ENCODE data around the gene KRTAP4-9. TPM values are rescaled to one million over a fixed set of nuclear protein-coding genes. Genes with fewer than 3 reads are reported as not detected.
"Not testable (repeated sequence)": the region's sequence is repeated elsewhere in the genome, so short reads cannot be mapped to it uniquely, and the experiment has no call there.

Gene KRTAP4-9
- total RNA-seq, 1 experiment from 2014 or later = not detected

DNA sequence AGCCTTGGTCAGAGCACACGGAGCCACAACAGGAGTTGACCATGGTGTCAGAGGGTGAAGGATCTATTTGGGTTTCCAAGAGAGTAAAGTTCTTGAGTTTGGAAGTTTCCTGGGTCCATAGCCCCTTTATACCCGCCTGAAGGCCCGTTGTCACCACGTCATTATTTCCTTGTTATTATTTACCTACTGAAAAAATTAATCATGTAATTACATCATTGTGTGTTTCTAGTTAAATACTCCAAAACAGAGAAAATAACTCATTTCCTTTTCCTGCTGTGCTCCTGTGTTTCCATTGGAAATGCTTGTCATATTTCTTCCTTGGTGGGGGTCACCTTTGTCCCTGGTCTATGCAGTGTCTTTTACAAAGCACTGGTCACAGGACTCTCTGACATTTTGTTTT is 7.1 kb upstream of the KRTAP4-9 start, which contains the start of gene KRTAP4-8:
KRTAP4-8 (minus strand) TSS at position 101 of the 400 bp plus-strand sequence; CDS start at position 43, 58 bp downstream.
- DNase-seq (ENCODE audit: low read depth) = no peak

DNA sequence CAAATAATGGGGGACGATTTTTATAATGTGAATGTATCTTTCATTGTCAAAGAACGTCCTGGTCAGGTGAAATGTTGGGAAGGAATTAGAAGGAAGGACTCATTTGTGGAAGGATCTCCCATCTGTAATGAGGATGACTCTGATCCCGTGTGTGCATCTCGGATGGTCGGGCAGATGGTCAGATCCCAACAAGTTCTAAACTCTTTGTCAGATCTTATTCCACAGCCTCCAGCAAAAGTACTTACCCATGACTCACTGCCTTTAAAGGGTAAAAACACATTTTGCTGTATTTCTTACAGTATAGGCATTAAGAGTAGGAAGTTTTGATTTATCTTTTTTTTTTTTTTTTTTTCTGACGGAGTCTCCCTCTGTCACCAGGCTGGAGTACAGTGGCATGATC is 6.7 kb upstream of the KRTAP4-9 start:
- peak; percentile 85 for DNase-seq (ENCODE audit: low read depth)

DNA sequence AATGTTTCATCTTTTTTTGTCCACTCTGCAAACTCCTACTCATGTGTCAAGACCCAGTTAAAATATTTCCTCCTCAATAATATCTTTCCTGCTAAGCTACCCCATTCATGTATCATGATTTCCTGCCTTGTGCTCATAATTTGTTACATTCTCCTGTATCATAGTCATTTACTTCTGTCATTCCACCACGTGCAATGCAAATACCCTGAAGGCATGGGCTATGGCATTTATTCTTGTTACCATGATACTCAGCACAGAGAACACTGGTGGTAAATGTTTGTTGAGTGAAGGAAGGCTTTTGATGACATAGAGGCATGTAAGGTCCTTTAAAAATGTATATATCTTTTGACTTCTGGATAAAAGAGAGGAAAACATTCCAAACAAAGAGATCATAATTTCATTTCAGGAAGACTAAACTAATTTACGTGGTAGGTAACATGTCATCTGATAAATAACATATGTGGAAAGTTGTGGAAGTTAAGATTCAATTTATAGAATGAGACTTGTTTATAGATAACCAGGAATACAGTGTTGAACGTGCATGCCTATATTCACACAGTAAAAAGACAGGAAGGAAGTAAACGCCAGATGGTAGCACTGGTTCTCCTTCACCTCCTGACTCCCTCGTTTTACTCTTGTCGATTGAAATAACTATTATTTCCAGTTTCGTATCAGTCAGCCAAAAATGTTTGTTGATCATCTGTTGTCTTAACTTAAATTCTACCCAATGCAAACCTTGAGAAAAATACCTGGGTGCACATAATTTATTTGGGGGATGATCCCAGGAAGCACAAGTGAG is 5.3 kb upstream of the KRTAP4-9 start:
- peak; percentile 89 for DNase-seq (ENCODE audit: low read depth)

DNA sequence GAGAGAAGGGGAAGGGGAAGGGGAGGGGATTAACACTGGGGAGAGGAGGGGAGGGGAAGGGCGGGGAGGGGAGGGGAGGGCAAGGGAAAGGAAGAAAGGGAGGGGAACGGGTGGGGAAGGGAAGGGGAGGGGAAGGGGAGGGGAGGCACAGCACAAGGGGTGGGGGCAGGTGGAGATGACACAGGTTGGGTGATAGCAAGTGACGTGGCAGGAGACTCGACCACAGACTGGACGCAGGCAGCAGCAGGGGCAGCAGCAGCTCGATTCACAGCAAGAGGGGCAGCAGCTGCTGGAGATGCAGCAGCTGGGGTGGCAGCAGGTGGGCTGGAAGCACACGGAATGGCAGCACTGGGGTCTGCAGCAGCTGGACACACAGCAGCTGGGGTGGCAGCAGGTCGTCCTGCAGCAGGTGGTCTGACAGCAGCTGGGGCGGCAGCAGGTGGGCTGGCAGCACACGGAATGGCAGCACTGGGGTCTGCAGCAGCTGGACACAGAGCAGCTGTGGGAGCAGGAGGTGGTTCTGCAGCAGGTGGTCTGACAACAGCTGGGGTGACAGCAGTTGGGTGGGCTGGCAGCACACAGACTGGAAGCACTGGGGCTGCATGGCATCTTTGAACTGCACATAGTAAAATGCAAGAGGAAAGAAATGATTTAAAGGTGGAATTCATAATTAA is 3.5 kb upstream of the KRTAP4-9 start, which contains the start of gene KRTAP4-16:
KRTAP4-16 (minus strand) TSS at position 624 of the 674 bp plus-strand sequence; CDS start at position 624, 0 bp downstream.
- no peak for DNase-seq (ENCODE audit: low read depth)

DNA sequence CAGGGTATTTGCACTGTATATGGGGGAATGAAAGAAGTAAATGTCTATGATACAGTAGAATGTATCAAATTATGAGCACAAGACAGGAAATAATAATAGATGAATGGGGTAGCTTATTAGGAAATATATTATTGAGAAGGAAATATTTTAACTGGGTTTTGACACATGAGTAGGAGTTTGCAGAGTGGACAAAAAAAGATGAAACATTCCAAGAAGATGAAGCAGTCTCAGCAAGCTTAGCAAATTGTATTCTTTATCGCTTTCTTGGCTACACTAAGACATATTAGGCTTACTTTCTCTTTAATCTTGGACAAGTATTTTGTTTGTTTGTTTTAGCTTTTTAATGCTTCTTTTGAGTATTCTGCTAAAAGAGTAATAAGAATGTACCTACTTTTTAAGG is 1.3 kb upstream of the KRTAP4-9 start:
- no peak for DNase-seq (ENCODE audit: low read depth)

DNA sequence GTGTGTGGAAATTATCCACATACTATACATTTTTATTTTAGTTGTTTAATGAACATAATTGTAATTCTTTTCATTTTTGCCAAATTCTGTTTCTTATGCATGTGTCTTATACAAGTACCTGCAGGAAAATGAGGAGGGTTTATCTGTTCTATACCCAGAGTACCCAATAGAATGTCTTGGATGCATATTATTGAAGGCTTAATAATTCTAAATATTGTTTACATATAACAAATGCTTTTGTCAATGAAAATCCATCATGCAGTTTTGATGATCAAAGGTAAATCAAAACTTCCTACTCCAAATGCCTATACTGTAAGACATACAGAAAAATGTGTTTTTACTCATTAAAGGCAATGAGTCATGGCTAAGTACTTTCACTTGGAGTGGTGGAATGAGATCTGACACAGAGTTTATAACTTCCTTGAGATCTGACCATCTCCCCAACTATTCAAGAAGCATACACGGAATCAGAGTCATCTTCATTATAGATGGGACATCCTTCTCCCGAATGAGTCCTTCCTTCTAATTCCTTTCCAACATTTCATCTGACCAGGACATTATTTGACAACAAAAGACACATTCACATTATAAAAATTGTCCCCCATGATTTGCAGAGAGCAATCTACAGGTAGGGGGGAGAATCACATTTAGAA is 677 bp upstream of the KRTAP4-9 start:
- DNase-seq (ENCODE audit: low read depth) = peak; percentile 64

DNA sequence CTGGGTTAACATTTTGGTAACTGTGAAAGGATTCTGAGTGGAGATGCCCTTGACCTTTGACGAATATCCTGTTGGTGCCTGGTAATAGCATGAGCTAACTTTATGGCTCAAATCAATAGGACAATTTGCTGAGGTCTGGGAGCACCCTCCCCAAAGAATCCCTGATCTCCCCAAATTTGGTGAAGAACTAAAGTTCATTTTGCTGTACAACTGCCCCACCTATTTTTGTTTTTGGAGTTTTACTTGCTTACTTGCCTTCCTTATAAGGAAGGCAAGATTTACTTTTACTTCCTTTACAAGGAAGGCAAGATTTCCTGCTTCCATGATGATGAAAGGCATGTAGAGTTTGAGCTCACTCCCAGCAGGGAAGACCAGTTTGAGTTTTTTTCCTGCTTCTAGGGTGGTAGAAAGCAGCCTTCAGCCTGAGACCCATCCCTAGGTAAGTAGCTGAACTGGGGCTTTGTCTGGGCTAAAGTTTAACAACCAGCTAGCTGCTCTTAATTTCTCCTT is 2.8 kb downstream of the KRTAP4-9 start:
- peak; percentile 57 for DNase-seq (ENCODE audit: low read depth)

DNA sequence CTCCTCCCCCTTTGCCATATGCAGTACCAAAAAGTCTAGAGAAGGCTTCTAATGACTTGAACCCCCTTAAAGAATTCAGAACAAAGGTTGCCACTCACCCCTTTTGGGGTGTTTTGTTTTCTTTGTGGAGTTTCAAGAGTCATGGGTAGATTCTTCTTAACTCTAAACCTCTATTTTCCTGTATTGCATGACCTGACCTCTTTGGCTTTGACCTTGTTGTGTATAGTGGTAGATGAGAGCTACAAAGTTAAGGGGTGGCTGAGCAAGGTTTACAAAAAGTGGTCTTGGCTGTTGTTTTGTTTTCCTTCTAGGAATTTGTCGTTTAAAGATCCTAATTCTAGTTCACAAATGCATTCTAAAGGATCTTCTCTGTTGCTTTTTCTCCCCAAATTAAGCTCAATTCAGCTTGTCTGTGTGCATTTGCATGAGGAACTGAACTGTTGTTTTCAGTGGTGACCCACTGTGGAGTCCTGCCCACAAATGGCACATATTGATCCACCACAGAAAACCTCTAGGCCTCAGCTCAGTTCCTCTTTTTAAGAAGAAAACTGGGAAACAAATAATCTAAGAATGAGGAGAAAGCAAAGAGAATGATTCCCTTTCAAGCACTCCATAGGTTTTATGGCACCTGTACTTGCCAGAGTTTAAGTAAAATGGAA is 3.7 kb downstream of the KRTAP4-9 start:
- not testable (repeated sequence) for DNase-seq (ENCODE audit: low read depth)

DNA sequence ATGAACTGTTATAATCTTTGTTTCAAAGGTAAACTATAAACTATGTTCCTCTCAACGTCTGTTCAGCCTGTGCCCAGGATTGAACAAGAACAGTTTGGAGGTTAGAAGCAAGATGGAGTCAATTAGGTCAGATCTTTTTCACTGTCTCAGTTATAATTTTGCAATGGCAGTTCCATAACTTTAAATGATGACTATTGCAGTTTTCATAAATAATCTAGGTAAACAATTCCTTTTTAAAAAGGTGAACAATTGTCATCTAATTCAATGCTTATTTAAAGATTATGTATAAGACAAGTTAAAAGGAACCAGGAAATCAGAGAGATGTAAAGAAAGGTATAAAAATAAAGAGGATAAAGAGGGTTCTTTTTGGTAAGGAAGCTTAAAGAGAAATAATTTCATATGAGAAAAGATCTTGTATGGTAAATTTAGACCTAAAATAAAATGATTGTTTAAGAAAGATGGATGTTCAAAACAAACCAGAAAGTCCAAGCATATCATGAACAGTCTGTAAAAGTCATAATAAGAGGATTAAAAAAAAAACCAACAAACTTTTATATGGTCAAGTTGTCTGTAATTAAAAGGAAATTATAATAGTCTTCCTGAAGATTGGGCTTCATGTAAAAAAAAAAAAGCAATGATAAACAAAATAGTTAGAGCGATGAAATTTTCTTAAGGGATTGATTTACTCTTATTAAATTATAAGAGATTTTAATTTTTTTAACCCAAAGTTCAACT is 6.1 kb downstream of the KRTAP4-9 start:
- no peak for DNase-seq (ENCODE audit: low read depth)

DNA sequence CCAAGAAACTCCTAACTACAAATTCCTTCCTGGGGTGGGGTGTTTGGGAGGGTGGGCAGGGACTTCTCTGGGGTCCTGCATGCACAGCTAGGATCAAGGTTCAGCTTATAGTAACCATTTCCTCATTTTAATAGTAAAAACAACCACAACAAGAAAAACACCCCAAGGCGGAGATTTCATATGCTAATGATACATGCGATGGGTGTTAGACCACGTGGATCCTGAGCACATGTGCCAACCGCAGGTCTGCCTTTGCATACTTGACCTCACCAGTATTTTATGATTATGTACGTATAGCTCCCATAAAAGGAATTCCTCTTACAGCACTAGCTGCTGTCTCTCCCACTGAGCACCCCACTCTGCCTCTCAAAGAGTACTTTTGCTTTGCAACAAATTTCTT is 11.1 kb downstream of the KRTAP4-9 start:
- DNase-seq (ENCODE audit: low read depth) = no peak

DNA sequence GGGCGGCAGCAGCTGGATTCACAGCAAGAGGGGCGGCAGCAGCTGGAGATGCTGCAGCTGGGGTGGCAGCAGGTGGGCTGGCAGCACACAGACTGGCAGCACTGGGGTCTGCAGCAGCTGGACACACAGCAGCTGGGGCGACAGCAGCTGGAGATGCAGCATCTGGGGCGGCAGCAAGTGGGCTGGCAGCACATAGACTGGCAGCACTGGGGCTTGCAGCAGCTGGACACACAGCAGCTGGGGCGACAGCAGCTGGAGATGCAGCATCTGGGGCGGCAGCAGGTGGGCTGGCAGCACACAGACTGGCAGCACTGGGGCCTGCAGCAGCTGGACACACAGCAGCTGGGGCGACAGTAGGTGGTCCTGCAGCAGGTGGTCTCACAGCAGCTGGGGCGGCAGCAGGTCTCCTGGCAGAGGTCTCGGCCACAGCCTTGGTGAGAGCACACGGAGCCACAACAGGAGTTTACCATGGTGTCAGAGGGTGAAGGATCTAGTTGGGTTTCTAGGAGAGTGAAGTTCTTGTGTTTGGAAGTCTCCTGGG is 12.7 kb downstream of the KRTAP4-9 start, which contains the start of gene KRTAP4-11:
KRTAP4-11 (minus strand) TSS at position 528 of the 541 bp plus-strand sequence; CDS start at position 470, 58 bp downstream.
- not testable (repeated sequence) for DNase-seq (ENCODE audit: low read depth)

DNA sequence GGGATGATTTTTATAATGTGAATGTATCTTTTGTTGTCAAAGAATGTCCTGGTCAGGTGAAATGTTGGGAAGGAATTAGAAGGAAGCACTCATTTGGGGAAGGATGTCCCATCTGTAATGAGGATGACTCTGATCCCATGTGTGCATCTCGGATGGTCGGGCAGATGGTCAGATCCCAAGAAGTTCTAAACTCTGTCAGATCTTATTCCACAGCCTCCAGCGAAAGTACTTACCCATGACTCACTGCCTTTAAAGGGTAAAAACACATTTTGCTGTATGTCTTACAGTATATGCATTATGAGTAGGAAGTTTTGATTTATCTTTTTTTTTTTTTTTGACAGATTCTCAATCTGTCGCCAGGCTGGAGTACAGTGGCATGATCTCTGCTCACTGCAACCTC is 13.5 kb downstream of the KRTAP4-9 start:
- DNase-seq (ENCODE audit: low read depth) = peak; percentile 74

DNA sequence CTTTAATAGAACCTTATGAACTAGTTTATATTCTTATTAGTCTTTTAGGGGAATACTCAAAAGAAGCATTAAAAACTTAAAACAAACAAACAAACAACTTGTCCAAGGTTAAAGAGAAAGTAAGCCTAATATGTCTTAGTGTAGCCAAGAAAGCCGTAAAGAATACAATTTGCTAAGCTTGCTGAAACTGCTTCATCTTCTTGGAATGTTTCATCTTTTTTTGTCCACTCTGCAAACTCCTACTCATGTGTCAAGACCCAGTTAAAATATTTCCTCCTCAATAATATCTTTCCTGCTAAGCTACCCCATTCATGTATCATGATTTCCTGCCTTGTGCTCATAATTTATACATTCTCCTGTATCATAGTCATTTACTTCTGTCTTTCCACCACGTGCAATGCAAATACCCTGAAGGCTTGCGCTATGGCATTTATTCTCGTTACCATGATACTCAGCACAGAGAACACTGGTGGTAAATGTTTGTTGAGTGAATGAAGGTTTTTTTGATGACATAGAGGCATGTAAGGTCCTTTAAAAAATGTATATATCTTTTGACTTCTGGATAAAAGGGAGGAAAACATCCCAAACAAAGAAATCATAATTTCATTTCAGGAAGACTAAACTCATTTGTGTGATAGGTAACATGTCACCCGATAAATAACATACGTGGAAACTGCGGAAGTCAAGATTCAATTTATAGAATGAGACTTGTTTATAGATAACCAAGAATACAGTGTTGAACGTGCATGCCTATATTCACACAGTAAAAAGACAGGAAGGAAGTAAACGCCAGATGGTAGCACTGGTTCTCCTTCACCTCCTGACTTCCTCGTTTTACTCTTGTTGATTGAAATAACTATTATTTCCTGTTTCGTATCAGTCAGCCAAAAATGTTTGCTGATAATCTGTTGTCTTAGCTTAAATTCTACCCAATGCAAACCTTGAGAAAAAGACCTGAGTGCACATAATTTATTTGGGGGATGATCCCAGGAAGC is 14.8 kb downstream of the KRTAP4-9 start:
- peak; percentile 36 for DNase-seq (ENCODE audit: low read depth)

DNA sequence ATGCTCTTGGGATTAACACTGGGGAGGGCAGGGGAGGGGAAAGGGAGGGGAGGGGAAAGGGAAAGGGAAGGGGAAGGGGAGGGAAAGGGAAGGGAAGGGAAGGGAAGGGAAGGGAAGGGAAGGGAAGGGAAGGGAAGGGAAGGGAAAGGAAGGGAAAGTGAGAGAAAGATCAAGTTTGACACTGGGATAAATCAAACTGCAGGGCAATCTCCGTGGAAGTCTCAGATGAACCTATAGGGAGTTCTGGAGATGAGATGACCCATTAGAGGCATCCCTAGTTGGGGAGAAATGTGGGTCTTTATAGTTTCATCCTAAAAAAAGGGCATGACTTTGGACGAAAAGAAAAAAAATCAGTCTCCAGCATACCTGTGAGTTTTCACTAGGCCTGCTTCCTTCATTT is 16.6 kb downstream of the KRTAP4-9 start:
- DNase-seq (ENCODE audit: low read depth) = no peak

DNA sequence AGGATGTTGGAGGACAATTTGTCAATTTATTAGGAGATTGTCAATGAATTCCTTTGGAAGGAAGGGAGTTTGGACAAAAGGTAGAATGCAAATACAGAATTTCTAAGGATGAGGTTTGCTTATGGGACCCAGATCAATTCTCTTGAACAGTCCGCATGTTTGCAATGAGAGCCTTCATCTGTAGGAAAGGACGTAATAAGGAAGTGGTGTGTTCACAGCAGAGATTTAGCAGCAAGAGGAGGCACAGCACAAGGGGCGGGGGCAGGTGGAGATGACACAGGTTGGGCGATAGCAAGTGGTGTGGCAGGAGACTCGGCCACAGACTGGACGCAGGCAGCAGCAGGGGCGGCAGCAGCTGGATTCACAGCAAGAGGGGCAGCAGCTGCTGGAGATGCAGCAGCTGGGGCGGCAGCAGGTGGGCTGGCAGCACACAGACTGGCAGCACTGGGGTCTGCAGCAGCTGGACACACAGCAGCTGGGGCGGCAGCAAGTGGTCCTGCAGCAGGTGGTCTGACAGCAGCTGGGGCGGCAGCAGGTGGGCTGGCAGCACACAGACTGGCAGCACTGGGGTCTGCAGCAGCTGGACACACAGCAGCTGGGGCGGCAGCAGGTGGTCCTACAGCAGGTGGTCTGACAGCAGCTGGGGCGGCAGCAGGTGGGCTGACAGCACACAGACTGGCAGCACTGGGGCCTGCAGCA is 18.3 kb downstream of the KRTAP4-9 start:
- DNase-seq (ENCODE audit: low read depth) = not testable (repeated sequence)

DNA sequence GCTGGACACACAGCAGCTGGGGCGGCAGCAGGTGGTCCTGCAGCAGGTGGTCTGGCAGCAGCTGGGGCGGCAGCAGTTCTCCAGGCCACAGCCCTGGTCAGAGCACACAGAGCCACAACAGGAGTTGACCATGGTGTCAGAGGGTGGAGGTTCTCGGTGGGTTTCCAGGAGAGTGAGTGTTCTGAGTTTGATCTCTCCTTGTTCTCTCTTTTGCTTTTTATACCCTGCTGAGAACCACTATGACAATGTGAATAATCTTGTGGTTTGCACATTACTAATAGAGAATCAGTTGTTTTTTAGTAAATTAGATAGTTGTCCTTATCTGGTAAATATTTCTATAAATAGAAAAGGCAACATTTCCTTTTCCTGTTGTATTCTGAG is 18.8 kb downstream of the KRTAP4-9 start, which contains the start of gene KRTAP4-12:
KRTAP4-12 (minus strand) TSS at position 192 of the 381 bp plus-strand sequence; CDS start at position 132, 60 bp downstream.
- DNase-seq (ENCODE audit: low read depth) = not testable (repeated sequence)

DNA sequence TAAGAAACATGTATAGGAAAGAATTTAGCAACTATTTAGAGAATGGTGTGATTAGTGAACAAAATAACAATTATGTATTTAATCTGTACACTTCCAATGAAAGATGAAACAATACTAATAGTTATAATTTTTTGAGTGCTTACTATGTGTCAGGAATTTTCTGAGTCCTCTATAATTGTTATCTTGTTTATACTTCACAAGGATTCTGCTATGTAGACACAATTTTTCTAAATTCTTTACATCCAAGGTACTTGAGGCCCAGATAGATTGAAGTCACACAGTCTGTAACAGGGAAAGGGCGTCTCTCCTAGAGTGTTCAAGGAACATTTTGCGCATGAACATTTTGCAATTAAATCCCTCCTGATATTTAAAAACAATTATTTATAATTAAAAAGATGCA is 19.9 kb downstream of the KRTAP4-9 start:
- DNase-seq (ENCODE audit: low read depth) = no peak

DNA sequence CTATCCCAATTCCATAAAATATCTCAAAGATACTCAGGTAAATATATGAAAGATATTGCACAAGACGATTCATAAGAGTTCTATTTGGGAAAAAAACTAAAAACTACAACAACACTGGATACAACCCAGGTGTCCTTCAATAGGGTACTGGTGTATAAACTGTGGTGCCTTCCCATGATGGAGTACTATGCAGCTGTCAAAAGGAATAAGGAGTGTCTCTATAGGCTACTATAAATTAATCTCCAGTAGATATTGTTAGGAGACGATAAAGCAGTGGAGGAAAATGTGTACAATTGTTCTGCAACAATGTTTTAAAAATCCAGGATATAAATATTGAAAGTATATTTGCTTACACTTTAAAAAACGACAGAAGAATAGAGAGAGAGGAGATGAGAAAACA is 21.2 kb downstream of the KRTAP4-9 start:
- no peak for DNase-seq (ENCODE audit: low read depth)
